Endothelial cell of umbilical vein (primary cell): ENCODE data around the gene KAT2A. TPM values are rescaled to one million over a fixed set of nuclear protein-coding genes. Genes with fewer than 3 reads are reported as not detected.

ENCODE experiments used
- BruUV-seq: library from RNA; stranded (reverse); fragments of 400-500 nt; replicated peaks from 2 replicates; lab custom pipeline; 2021; lab: Mats Ljungman, UMichigan
- CTCF ChIA-PET: fragments of 300-600, 350-600 bp; sonication (Branson Sonifier 250); formaldehyde crosslinking; loops from one replicate; lab custom pipeline; 2021; ENCODE audit warnings: antibody characterized with exemption, inconsistent platforms; lab: Charles Lee
- POLR2A ChIA-PET: fragments of 300-600, 350-600 bp; sonication (Branson Sonifier 250); formaldehyde crosslinking; loops from one replicate; lab custom pipeline; 2021; ENCODE audit warnings: antibody characterized with exemption, inconsistent platforms; lab: Charles Lee
- DNase-seq: peaks from one replicate; pipeline ENCODE4 v3.0.0-alpha.2; 2011; ENCODE audit warnings: low read depth, low spot score
- FAIRE-seq: peaks from 2 replicates; lab custom pipeline; 2011; peaks lifted over from hg19 to GRCh38; lab: Jason Lieb, UNC
- H2AFZ ChIP-seq: 2 replicates; pipeline ENCODE4 v1.6.0; 2012; ENCODE audit warnings: low read depth, low read length, control low read depth, inconsistent platforms
- H3K27ac ChIP-seq: 2 replicates; pipeline ENCODE4 v1.5.1; 2011; ENCODE audit warnings: low read depth, mild to moderate bottlenecking, control low read depth, low read length, moderate library complexity; ENCODE audit not compliant: insufficient read depth
- H3K27me3 ChIP-seq, 2 experiments: 2 replicates each; pipeline versions ENCODE4 v1.6.0 to v1.6.1; 2011; ENCODE audit warnings: low read length in 2 of 2, mixed read lengths in 1 of 2; ENCODE audit not compliant: control insufficient read depth in 2 of 2, insufficient read depth in 2 of 2
- H3K36me3 ChIP-seq, 2 experiments: 2 replicates in 1 of 2; 3 replicates in 1 of 2; pipeline ENCODE4 v1.5.1; 2011; ENCODE audit warnings: low read length in 2 of 2, mild to moderate bottlenecking in 1 of 2, moderate library complexity in 1 of 2; ENCODE audit not compliant: control insufficient read depth in 2 of 2, insufficient read depth in 2 of 2; ENCODE audit errors: extremely low read depth in 1 of 2
- H3K4me1 ChIP-seq: 3 replicates; pipeline ENCODE4 v1.5.1; 2011; ENCODE audit warnings: mild to moderate bottlenecking, low read length; ENCODE audit not compliant: control insufficient read depth, insufficient read depth; ENCODE audit errors: extremely low read depth
- H3K4me2 ChIP-seq: 2 replicates; pipeline ENCODE4 v1.6.1; 2011; ENCODE audit warnings: low read length, control low read depth, mixed read lengths; ENCODE audit not compliant: insufficient read depth
- H3K4me3 ChIP-seq, 3 experiments: fragments of 200-600 bp in 1 of 3; sonication (generic), shearing (Covaris generic) in 1 of 3; replicated peaks in 1 of 3; 2 replicates each; pipeline ENCODE4 v1.5.1; 2011 to 2016; ENCODE audit warnings: control low read depth in 3 of 3, low read length in 3 of 3, mild to moderate bottlenecking in 2 of 3, inconsistent platforms in 1 of 3, low read depth in 1 of 3, moderate library complexity in 1 of 3; ENCODE audit not compliant: insufficient read depth in 1 of 3
- H3K79me2 ChIP-seq: 2 replicates; pipeline ENCODE4 v1.6.0; 2012; ENCODE audit warnings: low read length, inconsistent platforms; ENCODE audit not compliant: control insufficient read depth, insufficient read depth
- H3K9ac ChIP-seq: replicated peaks from 2 replicates; pipeline ENCODE3; 2011; ENCODE audit warnings: low read length, control low read depth; ENCODE audit not compliant: insufficient read depth; ENCODE audit errors: extremely low read depth
- H3K9me1 ChIP-seq: replicated peaks from 3 replicates; pipeline ENCODE4 v1.6.0; 2011; ENCODE audit warnings: mild to moderate bottlenecking, low read length; ENCODE audit not compliant: control insufficient read depth, insufficient read depth; ENCODE audit errors: extremely low read depth
- H3K9me3 ChIP-seq: replicated peaks from 2 replicates; pipeline ENCODE4 v1.5.1; 2012; ENCODE audit warnings: low read length, inconsistent platforms; ENCODE audit not compliant: control insufficient read depth, insufficient read depth
- H4K20me1 ChIP-seq: replicated peaks from 2 replicates; pipeline ENCODE3; 2011; ENCODE audit warnings: mild to moderate bottlenecking, low read length; ENCODE audit not compliant: control insufficient read depth, insufficient read depth; ENCODE audit errors: extremely low read depth
- EZH2 ChIP-seq: IDR thresholded peaks from 2 replicates; pipeline ENCODE4 v1.6.1; 2012; ENCODE audit warnings: borderline replicate concordance, low read depth, mild to moderate bottlenecking, moderate library complexity, low read length, inconsistent platforms; ENCODE audit not compliant: severe bottlenecking
- FOS ChIP-seq: IDR thresholded peaks from 2 replicates; pipeline ENCODE4 v1.6.1; 2011; ENCODE audit warnings: mild to moderate bottlenecking, low read length, moderate library complexity, borderline replicate concordance; ENCODE audit not compliant: insufficient read depth
- GATA2 ChIP-seq: IDR thresholded peaks from 2 replicates; pipeline ENCODE4 v1.7.0; 2011; ENCODE audit warnings: low read depth, mild to moderate bottlenecking, moderate library complexity, mixed read lengths, low read length; ENCODE audit not compliant: insufficient read length, insufficient read depth
- JUN ChIP-seq: IDR thresholded peaks from 2 replicates; pipeline ENCODE4 v1.6.1; 2011; ENCODE audit warnings: borderline replicate concordance, low read depth; ENCODE audit not compliant: insufficient read length, insufficient read depth
- MYC ChIP-seq: IDR thresholded peaks from one replicate; pipeline ENCODE4 v1.6.1; 2011; ENCODE audit warnings: mild to moderate bottlenecking, low read depth, low read length
- POLR2A ChIP-seq: IDR thresholded peaks from 2 replicates; pipeline ENCODE4 v1.6.1; 2012; ENCODE audit warnings: low read depth, mild to moderate bottlenecking, control low read depth, low read length
- POLR2AphosphoS5 ChIP-seq: IDR thresholded peaks from 2 replicates; pipeline ENCODE4 v1.6.1; 2012; ENCODE audit warnings: low read depth, mild to moderate bottlenecking, control low read depth, low read length, moderate library complexity; ENCODE audit not compliant: insufficient read depth
- dilution Hi-C: fragments of 300-500 bp; cut with MboI; formaldehyde crosslinking; loops from one replicate; pipeline ENCODE4 v1.15.0; 2019; ENCODE audit warnings: low sequenced_read_pairs; ENCODE audit not compliant: extremely low pct_ligation_motif_present
- intact Hi-C: fragments of 100-400 bp; cut with micrococcal nuclease; formaldehyde crosslinking; loops from one replicate; pipeline ENCODE4 v1.10.0; 2022
- polyA plus RNA-seq, 4 experiments: library from polyadenylated mRNA; depleted of rRNA in 3 of 4; stranded (reverse) in 3 of 4; unstranded in 1 of 4; fragments of >200 nt; gene quantifications; 2 replicates each; pipeline versions ENCODE4 v1.2.1 to v1.2.3, GENCODE V29; 2011 to 2012; ENCODE audit warnings: missing spikeins in 1 of 4
- total RNA-seq: library from RNA; stranded (reverse); gene quantifications from 2 replicates; pipeline ENCODE4 v1.2.3, GENCODE V29; 2021
- TF ChIP-seq, protein P1 (sequence below), 2 donors: IDR thresholded peaks; 1 replicate in 1 of 2; 2 replicates in 1 of 2; pipeline ENCODE4 v1.5.1; 2011; ENCODE audit warnings: low read length in 2 of 2, mild to moderate bottlenecking in 2 of 2, moderate library complexity in 2 of 2, control low read depth in 1 of 2, inconsistent platforms in 1 of 2, low read depth in 1 of 2; ENCODE audit not compliant: insufficient read depth in 1 of 2; ENCODE audit errors: extremely low read depth in 1 of 2
- TF ChIP-seq, protein P2 (sequence below): IDR thresholded peaks from 2 replicates; pipeline ENCODE4 v1.6.1; 2011; ENCODE audit not compliant: insufficient read depth, insufficient read length

The KAT2A gene
- total and polyA plus RNA-seq, 2 donors (not counting 3 experiments of a cell fraction or from before 2014, with no cell fraction given) = 32.9 to 33.4 TPM

DNA sequence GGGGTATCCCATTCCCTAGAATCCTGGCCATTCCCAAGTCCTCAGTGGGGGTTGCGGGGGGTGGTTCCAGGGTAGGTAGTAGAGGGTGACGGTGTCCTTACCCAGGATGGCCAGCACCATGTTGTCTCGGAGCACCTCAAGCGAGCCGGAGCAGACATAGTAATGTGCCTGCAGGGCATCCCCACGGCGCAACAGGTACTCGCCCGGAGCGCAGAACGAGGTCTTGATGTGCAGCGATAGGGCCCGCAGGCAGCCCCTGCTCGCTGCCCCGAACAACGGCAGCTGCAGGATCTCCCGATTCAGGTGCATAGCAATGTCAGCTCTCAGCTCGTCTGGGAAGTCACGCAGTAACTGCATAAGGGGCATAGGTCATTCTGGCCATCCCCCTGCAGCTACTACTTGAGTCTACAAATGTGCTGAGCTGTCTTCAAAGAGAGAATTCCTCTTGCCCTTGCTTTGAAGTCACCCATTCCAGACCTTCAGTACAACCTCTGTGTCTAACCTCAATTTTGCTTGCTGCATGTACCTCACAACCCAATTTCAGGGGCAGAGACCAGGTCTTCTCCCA lies 45.1 kb upstream of the KAT2A start:
- intact Hi-C loops (no loop called here), dilution Hi-C loops (no loop called here)
- H2AFZ ChIP-seq = no peak overlapping the region
- TF ChIP-seq, protein P1, sequence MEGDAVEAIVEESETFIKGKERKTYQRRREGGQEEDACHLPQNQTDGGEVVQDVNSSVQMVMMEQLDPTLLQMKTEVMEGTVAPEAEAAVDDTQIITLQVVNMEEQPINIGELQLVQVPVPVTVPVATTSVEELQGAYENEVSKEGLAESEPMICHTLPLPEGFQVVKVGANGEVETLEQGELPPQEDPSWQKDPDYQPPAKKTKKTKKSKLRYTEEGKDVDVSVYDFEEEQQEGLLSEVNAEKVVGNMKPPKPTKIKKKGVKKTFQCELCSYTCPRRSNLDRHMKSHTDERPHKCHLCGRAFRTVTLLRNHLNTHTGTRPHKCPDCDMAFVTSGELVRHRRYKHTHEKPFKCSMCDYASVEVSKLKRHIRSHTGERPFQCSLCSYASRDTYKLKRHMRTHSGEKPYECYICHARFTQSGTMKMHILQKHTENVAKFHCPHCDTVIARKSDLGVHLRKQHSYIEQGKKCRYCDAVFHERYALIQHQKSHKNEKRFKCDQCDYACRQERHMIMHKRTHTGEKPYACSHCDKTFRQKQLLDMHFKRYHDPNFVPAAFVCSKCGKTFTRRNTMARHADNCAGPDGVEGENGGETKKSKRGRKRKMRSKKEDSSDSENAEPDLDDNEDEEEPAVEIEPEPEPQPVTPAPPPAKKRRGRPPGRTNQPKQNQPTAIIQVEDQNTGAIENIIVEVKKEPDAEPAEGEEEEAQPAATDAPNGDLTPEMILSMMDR (IDR thresholded peaks at IDR 0.05; ENCODE audit: extremely low read depth in 1 of 2, insufficient read depth in 1 of 2, low read depth in 1 of 2, low read length in 2 of 2) = no peak
- TF ChIP-seq JUN (no peak), POLR2A (no peak), FOS (no peak), MYC (no peak), GATA2 (no peak), EZH2 (no peak), POLR2AphosphoS5 (no peak)
- TF ChIP-seq, protein P2, sequence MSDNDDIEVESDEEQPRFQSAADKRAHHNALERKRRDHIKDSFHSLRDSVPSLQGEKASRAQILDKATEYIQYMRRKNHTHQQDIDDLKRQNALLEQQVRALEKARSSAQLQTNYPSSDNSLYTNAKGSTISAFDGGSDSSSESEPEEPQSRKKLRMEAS = no peak
- no peaks in the 10 kb centered on the region for H3K9me3 ChIP-seq
- no peaks in the 10 kb centered on the region for H3K9me1 ChIP-seq
- H3K4me2 ChIP-seq = no peak overlapping the region
- H3K36me3 ChIP-seq = no peaks in the 10 kb centered on the region
- H3K4me1 ChIP-seq = no peaks in the 10 kb centered on the region
- DNase-seq (no peak), FAIRE-seq (no peak)
- H4K20me1 ChIP-seq = no peaks in the 10 kb centered on the region
- CTCF ChIA-PET = no interaction called here
- H3K4me3 ChIP-seq = no peak overlapping the region
- peaks cover 0 to 2% of the 10 kb centered on the region in 2 experiments for H3K27me3 ChIP-seq
- no peaks in the 10 kb centered on the region for H3K79me2 ChIP-seq
- H3K27ac ChIP-seq = no peak overlapping the region
- POLR2A ChIA-PET = no interaction called here
- H3K9ac ChIP-seq = no peak overlapping the region
- BruUV-seq = no TSS peak
